Measurements from ENCODE around the gene ACVR1B.
A peak's percentile ranks its signal among the peaks of the same experiment; 100 is the strongest.

ACVR1B gene

GRCh38 chr12:51917746-51918453, 33.6 kb upstream of the ACVR1B start:
- DNase-seq = no peak

GRCh38 chr12:51920046-51920445, 31.5 kb upstream of the ACVR1B start:
- no peak for DNase-seq

- no peak for DNase-seq
Measured at GRCh38 chr12:51921017-51921725, 30.3 kb upstream of the ACVR1B start.

GRCh38 chr12:51922146-51922545, 29.4 kb upstream of the ACVR1B start:
- DNase-seq = no peak

GRCh38 chr12:51922762-51923505, 28.6 kb upstream of the ACVR1B start:
- DNase-seq = peak; percentile 6 to 56

GRCh38 chr12:51923506-51924365, 27.8 kb upstream of the ACVR1B start:
- peak; percentile 54 to 56 for DNase-seq

GRCh38 chr12:51924551-51925319, 26.8 kb upstream of the ACVR1B start:
- no peak for DNase-seq

- DNase-seq = no peak
Measured at GRCh38 chr12:51925346-51926063, 26.0 kb upstream of the ACVR1B start.

- DNase-seq = no peak
Measured at GRCh38 chr12:51926064-51926632, 25.4 kb upstream of the ACVR1B start.

- DNase-seq = peak; percentile 42 to 50
Measured at GRCh38 chr12:51926718-51927117, 24.8 kb upstream of the ACVR1B start.

GRCh38 chr12:51932218-51933076, 19.1 kb upstream of the ACVR1B start:
- no peak for DNase-seq

- DNase-seq = no peak
Measured at GRCh38 chr12:51934080-51934479, 17.4 kb upstream of the ACVR1B start.

- DNase-seq = no peak
Measured at GRCh38 chr12:51937926-51938325, 13.6 kb upstream of the ACVR1B start.

GRCh38 chr12:51938726-51939125, 12.8 kb upstream of the ACVR1B start:
- DNase-seq = no peak

GRCh38 chr12:51941011-51941581, 10.4 kb upstream of the ACVR1B start:
- DNase-seq = no peak

GRCh38 chr12:51941604-51942003, 9.9 kb upstream of the ACVR1B start:
- DNase-seq = no peak

- no peak for DNase-seq
Measured at GRCh38 chr12:51942056-51942455, 9.4 kb upstream of the ACVR1B start.

- DNase-seq = no peak
Measured at GRCh38 chr12:51942501-51943000, 8.9 kb upstream of the ACVR1B start.

- DNase-seq = no peak
Measured at GRCh38 chr12:51943346-51943745, 8.2 kb upstream of the ACVR1B start.

Data from CD4-positive, alpha-beta T cell treated with Interleukin-1 beta for 1 hour (primary cell).